Nephron progenitor cell (in vitro differentiated cells): ENCODE results near the gene ST7.

ENCODE experiments used
- DNase-seq: peaks from one replicate; pipeline ENCODE4 v3.0.0; 2021
- H3K27ac Mint-ChIP-seq: 2 replicates; pipeline ENCODE4 v1.8.0; 2021; ENCODE audit warnings: mild to moderate bottlenecking, moderate library complexity, mixed read lengths
- H3K27me3 Mint-ChIP-seq: 2 replicates; pipeline ENCODE4 v1.8.0; 2021; ENCODE audit warnings: mild to moderate bottlenecking, low read depth, mixed read lengths; ENCODE audit not compliant: poor library complexity
- H3K36me3 Mint-ChIP-seq: 2 replicates; pipeline ENCODE4 v1.8.0; 2021; ENCODE audit warnings: low read depth, mixed read lengths
- H3K4me1 Mint-ChIP-seq: 2 replicates; pipeline ENCODE4 v1.8.0; 2021; ENCODE audit warnings: mixed read lengths
- H3K4me3 Mint-ChIP-seq: 2 replicates; pipeline ENCODE4 v1.8.0; 2021; ENCODE audit warnings: mild to moderate bottlenecking, moderate library complexity, mixed read lengths
- H3K9me3 Mint-ChIP-seq: 2 replicates; pipeline ENCODE4 v1.8.0; 2021; ENCODE audit warnings: mild to moderate bottlenecking, moderate library complexity, mixed read lengths
- CTCF ChIP-seq: fragments of 200-600 bp; sonication (generic); IDR thresholded peaks from 2 replicates; pipeline ENCODE4 v1.5.0; 2021; ENCODE audit warnings: antibody characterized with exemption

Gene ST7

GRCh38 chr7:116940689-116941370 lies 12.5 kb upstream of the ST7 start:
- no peak for DNase-seq
- TF ChIP-seq CTCF = no peak
- H3K4me3 Mint-ChIP-seq = no peak overlapping the region
- no peaks in the 10 kb centered on the region for H3K9me3 Mint-ChIP-seq
- H3K4me1 Mint-ChIP-seq = no peaks in the 10 kb centered on the region
- no peaks in the 10 kb centered on the region for H3K36me3 Mint-ChIP-seq
- no peak overlapping the region for H3K27ac Mint-ChIP-seq
- H3K27me3 Mint-ChIP-seq = peaks cover 11% of the 10 kb centered on the region

GRCh38 chr7:116942504-116942903 lies 10.8 kb upstream of the ST7 start:
- H3K27me3 Mint-ChIP-seq = peaks cover 3% of the 10 kb centered on the region
- H3K27ac Mint-ChIP-seq = no peak overlapping the region
- no peaks in the 10 kb centered on the region for H3K4me1 Mint-ChIP-seq
- no peaks in the 10 kb centered on the region for H3K36me3 Mint-ChIP-seq
- no peak for DNase-seq
- no peak overlapping the region for H3K4me3 Mint-ChIP-seq
- no peak for TF ChIP-seq CTCF
- no peaks in the 10 kb centered on the region for H3K9me3 Mint-ChIP-seq

- DNase-seq = no peak
- no peak overlapping the region for H3K27ac Mint-ChIP-seq
- TF ChIP-seq CTCF = no peak
- H3K36me3 Mint-ChIP-seq = no peaks in the 10 kb centered on the region
- no peak overlapping the region for H3K4me3 Mint-ChIP-seq
- peaks cover 4% of the 10 kb centered on the region for H3K27me3 Mint-ChIP-seq
- H3K4me1 Mint-ChIP-seq = peaks cover 24% of the 10 kb centered on the region
- no peaks in the 10 kb centered on the region for H3K9me3 Mint-ChIP-seq
Measured at GRCh38 chr7:116948934-116949333, 4.4 kb upstream of the ST7 start.

GRCh38 chr7:116949941-116950801 lies 3.1 kb upstream of the ST7 start:
- H3K4me1 Mint-ChIP-seq = peaks cover 35% of the 10 kb centered on the region
- H3K9me3 Mint-ChIP-seq = no peaks in the 10 kb centered on the region
- peak overlapping the region; percentile 58 for H3K27ac Mint-ChIP-seq
- TF ChIP-seq CTCF = no peak
- peaks cover 4% of the 10 kb centered on the region for H3K27me3 Mint-ChIP-seq
- DNase-seq = no peak
- H3K36me3 Mint-ChIP-seq = no peaks in the 10 kb centered on the region
- H3K4me3 Mint-ChIP-seq = no peak overlapping the region

- Mint-ChIP-seq H3K4me1 (peaks cover 42% of the 10 kb centered on the region), H3K9me3 (no peaks in the 10 kb centered on the region), H3K4me3 (no peak overlapping the region), H3K27me3 (peaks cover 4% of the 10 kb centered on the region), H3K27ac (no peak overlapping the region), H3K36me3 (no peaks in the 10 kb centered on the region)
- TF ChIP-seq CTCF = no peak
- no peak for DNase-seq
Measured at GRCh38 chr7:116950889-116951351, 2.4 kb upstream of the ST7 start.
